HG03066 (cell line): ENCODE data around the gene UPB1.
"Not testable (repeated sequence)": the region's sequence is repeated elsewhere in the genome, so short reads cannot be mapped to it uniquely, and the experiment has no call there.

Experiments
- ATAC-seq: cut with Tn5 transposase; IDR thresholded peaks from one replicate; pipeline ENCODE4 v1.9.1; 2021; ENCODE audit warnings: low read depth; ENCODE audit not compliant: unreplicated experiment

Gene UPB1

GRCh38 chr22:24474649-24475255 is 20.4 kb upstream of the UPB1 start:
- ATAC-seq = no peak

GRCh38 chr22:24481641-24482040 is 13.5 kb upstream of the UPB1 start:
- no peak for ATAC-seq

- no peak for ATAC-seq
Measured at GRCh38 chr22:24482575-24482974, 12.6 kb upstream of the UPB1 start.

GRCh38 chr22:24482998-24483397 is 12.1 kb upstream of the UPB1 start:
- no peak for ATAC-seq

- ATAC-seq = no peak
Measured at GRCh38 chr22:24483976-24484545, 11.1 kb upstream of the UPB1 start.

GRCh38 chr22:24485170-24485569 is 10.0 kb upstream of the UPB1 start:
- no peak for ATAC-seq

- ATAC-seq = no peak
Measured at GRCh38 chr22:24485608-24486007, 9.5 kb upstream of the UPB1 start.

- no peak for ATAC-seq
Measured at GRCh38 chr22:24486501-24486921, 8.6 kb upstream of the UPB1 start.

- no peak for ATAC-seq
Measured at GRCh38 chr22:24489011-24489410, 6.1 kb upstream of the UPB1 start.

GRCh38 chr22:24489434-24489833 is 5.7 kb upstream of the UPB1 start:
- not testable (repeated sequence) for ATAC-seq

GRCh38 chr22:24492391-24492790 is 2.7 kb upstream of the UPB1 start:
- ATAC-seq = no peak

- ATAC-seq = no peak
Measured at GRCh38 chr22:24494167-24494527, 985 bp upstream of the UPB1 start.

- no peak for ATAC-seq
Measured at GRCh38 chr22:24495365-24495675, 188 bp downstream of the UPB1 start.

- no peak for ATAC-seq
Measured at GRCh38 chr22:24496234-24496633, 1.1 kb downstream of the UPB1 start.

- no peak for ATAC-seq
Measured at GRCh38 chr22:24496661-24497060, 1.5 kb downstream of the UPB1 start.

GRCh38 chr22:24497841-24498258 is 2.7 kb downstream of the UPB1 start:
- no peak for ATAC-seq

GRCh38 chr22:24498824-24499223 is 3.7 kb downstream of the UPB1 start:
- no peak for ATAC-seq

- ATAC-seq = no peak
Measured at GRCh38 chr22:24499706-24500276, 4.7 kb downstream of the UPB1 start.

- ATAC-seq = no peak
Measured at GRCh38 chr22:24500277-24500820, 5.2 kb downstream of the UPB1 start.

GRCh38 chr22:24501301-24502005 is 6.3 kb downstream of the UPB1 start:
- no peak for ATAC-seq

- ATAC-seq = no peak
Measured at GRCh38 chr22:24502034-24502433, 6.9 kb downstream of the UPB1 start.

GRCh38 chr22:24502541-24502940 is 7.4 kb downstream of the UPB1 start:
- no peak for ATAC-seq
